NCI-H2227 (cell line): ENCODE measurements around the gene HOXD10.

Experiments used
- DNase-seq: peaks from one replicate; lab custom pipeline; 2025; ENCODE audit not compliant: unreplicated experiment; lab: John Stamatoyannopoulos, UW

Gene HOXD10

GRCh38 chr2:176094349-176094748 is 22.2 kb upstream of the HOXD10 start:
- DNase-seq, result no peak

GRCh38 chr2:176095421-176095820 is 21.2 kb upstream of the HOXD10 start:
- DNase-seq, result no peak

GRCh38 chr2:176096243-176096985 is 20.2 kb upstream of the HOXD10 start:
- DNase-seq, result no peak

GRCh38 chr2:176096986-176097819 is 19.4 kb upstream of the HOXD10 start:
- DNase-seq, result peak; percentile 92

GRCh38 chr2:176097820-176098365 is 18.7 kb upstream of the HOXD10 start:
- no peak for DNase-seq

- peak; percentile 40 for DNase-seq
These were observed 18.0 kb upstream of the HOXD10 start for GRCh38 chr2:176098366-176099158.

GRCh38 chr2:176099159-176099727 is 17.3 kb upstream of the HOXD10 start:
- no peak for DNase-seq

GRCh38 chr2:176099728-176100546 is 16.6 kb upstream of the HOXD10 start, which contains the start of gene HOXD12:
Gene HOXD12, plus strand, starts transcription at chr2:176099795. Its CDS starts 7 bp downstream, at chr2:176099802.
- DNase-seq, result no peak

- no peak for DNase-seq
These were observed 15.9 kb upstream of the HOXD10 start for GRCh38 chr2:176100547-176101140.

- DNase-seq, result no peak
These were observed 15.3 kb upstream of the HOXD10 start for GRCh38 chr2:176101216-176101830.

- DNase-seq, result no peak
These were observed 14.7 kb upstream of the HOXD10 start for GRCh38 chr2:176101842-176102241.

- no peak for DNase-seq
These were observed 14.2 kb upstream of the HOXD10 start for GRCh38 chr2:176102309-176102866.

GRCh38 chr2:176103194-176103593 is 13.4 kb upstream of the HOXD10 start:
- no peak for DNase-seq

GRCh38 chr2:176103742-176104315 is 12.7 kb upstream of the HOXD10 start:
- DNase-seq, result no peak

- peak; percentile 69 for DNase-seq
These were observed 12.1 kb upstream of the HOXD10 start for GRCh38 chr2:176104316-176105077.

- DNase-seq, result peak; percentile 61
These were observed 11.4 kb upstream of the HOXD10 start for GRCh38 chr2:176105078-176105729.
